ENCODE measurements around the gene PDE4D. TPM values are rescaled to one million over a fixed set of nuclear protein-coding genes. Genes with fewer than 3 reads are reported as not detected.
A peak's percentile ranks its signal among the peaks of the same experiment; 100 is the strongest.
"Not testable (repeated sequence)": the region's sequence is repeated elsewhere in the genome, so short reads cannot be mapped to it uniquely, and the experiment has no call there.

The PDE4D gene
- total and polyA plus RNA-seq, 9 donors = 21.1 to 65.9 (median 33.0) TPM

DNA sequence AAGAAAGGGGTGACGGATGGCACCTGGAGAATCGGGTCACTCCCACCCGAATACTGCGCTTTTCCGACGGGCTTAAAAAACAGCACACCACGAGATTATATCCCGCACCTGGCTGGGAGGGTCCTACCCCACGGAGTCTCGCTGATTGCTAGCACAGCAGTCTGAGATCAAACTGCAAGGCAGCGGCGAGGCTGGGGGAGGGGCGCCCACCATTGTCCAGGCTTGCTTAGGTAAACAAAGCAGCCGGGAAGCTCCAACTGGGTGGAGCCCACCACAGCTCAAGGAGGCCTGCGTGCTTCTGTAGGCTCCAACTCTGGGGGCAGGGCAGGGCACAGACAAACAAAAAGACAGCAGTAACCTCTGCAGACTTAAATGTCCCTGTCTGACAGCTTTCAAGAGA lies 498.6 kb downstream of the PDE4D start:
- not testable (repeated sequence) for H3K27ac ChIP-seq (ENCODE audit: low read length); H3K9me3 ChIP-seq (replicated peaks; ENCODE audit: control insufficient read depth, low read depth, low read length); DNase-seq; H3K4me3 ChIP-seq (ENCODE audit: low read length); H3K36me3 ChIP-seq (ENCODE audit: control insufficient read depth, insufficient read depth, low read length); H3K4me1 ChIP-seq (ENCODE audit: control insufficient read depth, insufficient read depth, low read length); H3K27me3 ChIP-seq (ENCODE audit: control insufficient read depth, insufficient read depth, low read length)
- 83% methylated on average over 2 of the region's 15 CpGs for WGBS (ENCODE audit: insufficient coverage)

DNA sequence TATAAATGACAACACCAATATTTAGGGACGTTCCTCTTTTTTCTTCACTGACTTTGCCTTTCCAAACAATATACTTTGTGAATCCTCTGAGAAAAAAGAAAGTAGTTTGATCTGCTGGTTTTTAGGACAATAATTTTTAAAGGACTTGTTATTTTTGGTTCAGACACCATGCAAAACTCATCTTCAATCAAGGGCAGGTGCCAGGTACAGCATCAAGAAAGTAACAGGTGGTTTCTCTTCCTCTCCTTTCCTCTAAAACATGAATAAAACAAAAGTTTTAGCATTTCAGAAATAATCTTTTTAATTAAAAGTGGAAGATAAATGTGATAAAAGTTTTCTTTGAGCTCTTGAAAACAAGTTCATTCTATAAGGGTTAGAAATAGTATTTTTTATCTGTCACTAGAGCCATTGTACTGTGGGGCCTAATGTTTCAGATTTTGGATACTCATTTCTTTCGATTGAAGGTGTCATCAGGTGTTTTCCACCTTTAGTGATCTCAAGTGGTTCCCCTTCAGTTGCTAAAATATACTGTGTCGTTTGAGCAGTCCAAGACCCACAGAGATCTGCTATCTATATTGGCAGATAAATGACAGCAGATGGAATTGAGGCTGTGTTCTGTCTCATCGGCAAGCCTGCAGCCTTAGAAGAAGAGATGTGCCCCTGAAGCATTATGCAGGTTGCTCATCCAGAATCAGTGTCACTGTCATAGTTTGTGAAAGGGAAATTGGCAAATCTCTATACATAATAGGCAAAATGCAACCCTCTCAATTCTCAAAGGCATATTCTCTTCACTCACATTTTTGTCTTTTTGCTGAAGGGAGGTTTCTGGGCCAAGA lies 499.7 kb downstream of the PDE4D start:
- H3K4me3 ChIP-seq (ENCODE audit: low read length) = no peak overlapping the region
- no peaks in the 10 kb centered on the region for H3K27me3 ChIP-seq (ENCODE audit: control insufficient read depth, insufficient read depth, low read length)
- no peaks in the 10 kb centered on the region for H3K36me3 ChIP-seq (ENCODE audit: control insufficient read depth, insufficient read depth, low read length)
- no peaks in the 10 kb centered on the region for H3K4me1 ChIP-seq (ENCODE audit: control insufficient read depth, insufficient read depth, low read length)
- 75% methylated on average over 2 of the region's 4 CpGs for WGBS (ENCODE audit: insufficient coverage)
- H3K9me3 ChIP-seq (replicated peaks; ENCODE audit: control insufficient read depth, low read depth, low read length) = no peaks in the 10 kb centered on the region
- no peak for DNase-seq
- no peak overlapping the region for H3K27ac ChIP-seq (ENCODE audit: low read length)

DNA sequence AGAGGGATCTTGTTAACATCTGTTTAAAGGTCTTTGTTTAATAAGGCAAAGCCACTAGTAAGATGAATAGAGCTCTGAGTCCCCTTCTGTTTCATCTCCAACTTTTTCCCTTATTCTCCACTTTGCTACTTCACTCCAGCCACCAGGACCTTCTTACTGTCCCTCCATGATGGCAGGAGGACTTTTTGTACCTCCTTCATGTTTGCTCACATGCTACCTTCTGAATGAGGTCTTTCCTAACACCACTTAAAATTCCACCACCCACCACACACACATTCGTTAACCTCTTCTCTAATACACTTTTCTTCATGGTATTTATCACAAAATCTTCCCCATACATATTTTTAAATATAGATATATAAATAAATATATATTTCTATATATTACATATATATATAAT lies 501.9 kb downstream of the PDE4D start:
- Histone ChIP-seq H3K9me3 (replicated peaks; ENCODE audit: control insufficient read depth, low read depth, low read length) (no peaks in the 10 kb centered on the region), H3K4me1 (ENCODE audit: control insufficient read depth, insufficient read depth, low read length) (no peaks in the 10 kb centered on the region), H3K4me3 (ENCODE audit: low read length) (no peak overlapping the region), H3K27me3 (ENCODE audit: control insufficient read depth, insufficient read depth, low read length) (no peaks in the 10 kb centered on the region), H3K36me3 (ENCODE audit: control insufficient read depth, insufficient read depth, low read length) (no peaks in the 10 kb centered on the region), H3K27ac (ENCODE audit: low read length) (no peak overlapping the region)
- no peak for DNase-seq
- no CpG with 5 or more reads among the region's 1 CpG for whole genome bisulfite sequencing (ENCODE audit: insufficient coverage)

DNA sequence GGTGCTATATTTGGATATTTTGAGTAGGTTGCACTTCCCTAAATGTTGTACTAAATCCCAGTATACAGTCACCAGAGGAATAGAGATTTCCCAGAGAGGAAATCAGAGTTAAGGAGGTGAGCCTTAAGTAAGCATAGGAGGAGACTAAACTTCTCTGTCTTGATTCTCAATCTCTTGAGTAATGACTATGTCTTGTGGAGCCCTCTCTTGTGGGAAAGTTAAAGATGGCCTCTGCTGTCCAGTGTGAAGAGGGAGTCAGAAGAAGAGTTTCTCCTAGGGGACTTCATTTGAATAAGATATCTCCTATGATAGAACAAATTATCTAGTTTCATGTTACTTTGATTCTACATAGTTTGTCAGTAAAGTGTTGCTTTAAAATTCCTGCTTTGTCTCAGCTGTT lies 502.5 kb downstream of the PDE4D start:
- H3K9me3 ChIP-seq (replicated peaks; ENCODE audit: control insufficient read depth, low read depth, low read length) = no peaks in the 10 kb centered on the region
- no peaks in the 10 kb centered on the region for H3K4me1 ChIP-seq (ENCODE audit: control insufficient read depth, insufficient read depth, low read length)
- no peak for DNase-seq
- H3K36me3 ChIP-seq (ENCODE audit: control insufficient read depth, insufficient read depth, low read length) = no peaks in the 10 kb centered on the region
- no peaks in the 10 kb centered on the region for H3K27me3 ChIP-seq (ENCODE audit: control insufficient read depth, insufficient read depth, low read length)
- no peak overlapping the region for H3K27ac ChIP-seq (ENCODE audit: low read length)
- no peak overlapping the region for H3K4me3 ChIP-seq (ENCODE audit: low read length)

DNA sequence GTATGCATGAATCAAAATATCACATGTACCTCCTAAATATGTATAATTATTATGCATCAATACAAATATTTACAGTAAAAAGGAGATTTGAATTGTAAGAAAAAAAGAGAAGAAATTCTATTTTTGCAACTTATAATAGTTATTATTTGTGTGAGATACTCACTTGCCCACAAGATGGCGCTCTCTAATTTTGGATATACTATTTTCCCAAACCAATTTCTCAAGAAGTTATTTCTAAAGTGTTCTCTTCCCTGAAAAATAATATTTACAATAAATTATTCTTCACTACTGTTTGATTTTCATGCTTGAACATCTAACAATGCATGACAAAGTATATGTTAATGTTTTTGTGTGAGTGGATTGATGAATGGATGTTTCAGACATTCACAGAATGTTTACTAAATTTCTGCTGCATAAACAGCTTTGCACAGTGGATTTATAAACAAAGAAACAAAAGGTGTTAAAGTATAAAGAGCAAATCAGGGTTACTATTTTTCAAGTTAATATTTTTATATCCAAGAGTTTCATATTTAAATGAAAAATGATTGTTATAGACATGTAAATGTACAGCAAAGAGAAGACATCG lies 503.4 kb downstream of the PDE4D start:
- WGBS (ENCODE audit: insufficient coverage) = no CpG with 5 or more reads among the region's 2 CpGs
- H3K27ac ChIP-seq (ENCODE audit: low read length) = no peak overlapping the region
- no peaks in the 10 kb centered on the region for H3K27me3 ChIP-seq (ENCODE audit: control insufficient read depth, insufficient read depth, low read length)
- no peaks in the 10 kb centered on the region for H3K4me1 ChIP-seq (ENCODE audit: control insufficient read depth, insufficient read depth, low read length)
- no peaks in the 10 kb centered on the region for H3K9me3 ChIP-seq (replicated peaks; ENCODE audit: control insufficient read depth, low read depth, low read length)
- no peak overlapping the region for H3K4me3 ChIP-seq (ENCODE audit: low read length)
- H3K36me3 ChIP-seq (ENCODE audit: control insufficient read depth, insufficient read depth, low read length) = no peaks in the 10 kb centered on the region
- peak; percentile 62 for DNase-seq

DNA sequence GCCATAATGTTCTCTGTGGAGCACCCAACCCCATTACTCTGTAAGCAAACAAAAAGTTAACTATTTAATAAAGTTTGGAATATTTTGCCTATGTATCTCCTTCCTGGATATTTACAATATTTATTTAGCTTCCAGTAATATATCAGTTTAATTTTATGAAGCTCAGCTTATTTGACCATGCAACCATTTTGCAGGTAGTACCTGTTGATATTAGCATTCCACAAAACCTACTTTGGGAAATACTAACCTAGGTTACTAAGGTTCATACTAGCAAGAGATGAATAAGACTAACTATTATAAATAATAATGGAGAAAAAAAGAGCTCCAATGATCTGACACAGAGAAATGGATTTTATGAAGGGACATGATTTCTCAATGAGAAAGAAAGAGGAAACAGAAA lies 506.4 kb downstream of the PDE4D start:
- Histone ChIP-seq H3K4me1 (ENCODE audit: control insufficient read depth, insufficient read depth, low read length) (no peaks in the 10 kb centered on the region), H3K27me3 (ENCODE audit: control insufficient read depth, insufficient read depth, low read length) (no peaks in the 10 kb centered on the region), H3K36me3 (ENCODE audit: control insufficient read depth, insufficient read depth, low read length) (no peaks in the 10 kb centered on the region), H3K27ac (ENCODE audit: low read length) (no peak overlapping the region), H3K4me3 (ENCODE audit: low read length) (no peak overlapping the region), H3K9me3 (replicated peaks; ENCODE audit: control insufficient read depth, low read depth, low read length) (no peaks in the 10 kb centered on the region)
- DNase-seq = no peak

DNA sequence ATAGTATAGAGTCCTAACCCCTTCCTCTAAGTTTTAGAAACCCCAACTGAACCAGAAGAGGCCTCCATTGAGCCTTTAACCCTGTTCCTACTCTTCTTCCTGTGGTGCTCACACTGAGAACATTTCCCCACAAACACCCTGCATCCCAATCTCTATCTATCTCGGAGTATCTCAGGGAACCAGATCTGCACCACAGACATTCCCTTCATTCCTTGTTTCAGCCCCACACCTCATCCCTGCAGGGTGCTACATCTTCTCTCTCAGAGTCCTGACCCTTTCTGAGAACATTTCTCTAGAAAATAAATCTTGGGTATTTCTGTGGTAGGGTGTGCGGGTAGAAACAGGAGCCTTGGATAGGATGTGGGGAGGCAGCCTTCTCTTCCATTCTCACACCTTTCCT lies 507.8 kb downstream of the PDE4D start:
- H3K9me3 ChIP-seq (replicated peaks; ENCODE audit: control insufficient read depth, low read depth, low read length) = no peaks in the 10 kb centered on the region
- no peaks in the 10 kb centered on the region for H3K4me1 ChIP-seq (ENCODE audit: control insufficient read depth, insufficient read depth, low read length)
- no peak for DNase-seq
- no peaks in the 10 kb centered on the region for H3K36me3 ChIP-seq (ENCODE audit: control insufficient read depth, insufficient read depth, low read length)
- 90% methylated on average over 1 of the region's 2 CpGs for WGBS (ENCODE audit: insufficient coverage)
- no peak overlapping the region for H3K4me3 ChIP-seq (ENCODE audit: low read length)
- no peak overlapping the region for H3K27ac ChIP-seq (ENCODE audit: low read length)
- H3K27me3 ChIP-seq (ENCODE audit: control insufficient read depth, insufficient read depth, low read length) = no peaks in the 10 kb centered on the region

DNA sequence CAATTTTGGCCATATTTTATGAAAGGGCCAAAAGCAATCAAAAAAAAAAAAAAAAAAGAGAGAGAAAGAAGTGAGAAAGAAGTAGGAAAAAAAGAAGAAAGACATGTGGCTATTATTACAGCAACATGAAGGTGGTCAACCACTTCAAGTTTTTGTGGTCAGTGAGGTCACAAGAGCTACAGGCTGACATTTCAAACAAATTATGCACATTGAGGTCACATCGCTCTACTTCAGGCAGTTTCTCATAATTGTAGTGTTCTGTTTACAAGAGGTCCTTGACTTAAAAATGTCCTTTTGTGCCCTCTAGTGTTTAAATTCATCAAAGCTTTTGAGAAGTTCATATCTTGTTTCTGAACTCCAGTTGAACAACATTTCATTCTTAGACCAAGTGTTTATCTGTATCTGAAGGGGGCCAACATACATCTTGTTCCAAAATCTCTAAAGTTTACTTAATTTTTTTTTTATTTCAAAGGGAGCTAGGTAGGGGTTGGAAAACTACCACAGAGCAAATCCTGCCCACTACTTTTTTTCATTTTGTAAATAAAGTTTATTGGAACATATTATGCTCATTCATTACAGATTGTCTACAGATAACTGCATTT lies 513.1 kb downstream of the PDE4D start:
- no peaks in the 10 kb centered on the region for H3K36me3 ChIP-seq (ENCODE audit: control insufficient read depth, insufficient read depth, low read length)
- H3K9me3 ChIP-seq (replicated peaks; ENCODE audit: control insufficient read depth, low read depth, low read length) = no peaks in the 10 kb centered on the region
- no peak overlapping the region for H3K4me3 ChIP-seq (ENCODE audit: low read length)
- no peak overlapping the region for H3K27ac ChIP-seq (ENCODE audit: low read length)
- no peaks in the 10 kb centered on the region for H3K4me1 ChIP-seq (ENCODE audit: control insufficient read depth, insufficient read depth, low read length)
- WGBS (ENCODE audit: insufficient coverage) = no CpG with 5 or more reads among the region's 1 CpG
- H3K27me3 ChIP-seq (ENCODE audit: control insufficient read depth, insufficient read depth, low read length) = no peaks in the 10 kb centered on the region
- peak; percentile 84 for DNase-seq

DNA sequence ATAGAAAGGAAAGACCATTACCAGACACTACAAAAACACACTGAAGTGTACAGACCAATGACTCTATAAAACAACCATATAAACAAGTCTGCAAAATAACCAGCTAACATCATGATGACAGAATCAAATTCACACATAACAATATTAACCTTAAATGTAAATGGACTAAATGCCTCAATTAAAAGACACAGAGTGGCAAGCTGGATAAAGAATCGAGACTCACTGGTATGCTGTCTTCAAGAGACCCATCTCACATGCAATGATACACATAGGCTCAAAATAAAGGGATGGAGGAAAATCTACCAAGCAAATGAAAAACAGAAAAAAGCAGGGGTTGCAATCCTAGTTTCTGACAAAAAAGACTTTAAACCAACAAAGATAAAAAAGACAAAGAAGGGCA lies 519.5 kb downstream of the PDE4D start:
- not testable (repeated sequence) for H3K27me3 ChIP-seq (ENCODE audit: control insufficient read depth, insufficient read depth, low read length); H3K4me1 ChIP-seq (ENCODE audit: control insufficient read depth, insufficient read depth, low read length); H3K4me3 ChIP-seq (ENCODE audit: low read length); H3K27ac ChIP-seq (ENCODE audit: low read length); H3K9me3 ChIP-seq (replicated peaks; ENCODE audit: control insufficient read depth, low read depth, low read length); DNase-seq; H3K36me3 ChIP-seq (ENCODE audit: control insufficient read depth, insufficient read depth, low read length)
- WGBS (ENCODE audit: insufficient coverage) = no CpG with 5 or more reads among the region's 1 CpG

DNA sequence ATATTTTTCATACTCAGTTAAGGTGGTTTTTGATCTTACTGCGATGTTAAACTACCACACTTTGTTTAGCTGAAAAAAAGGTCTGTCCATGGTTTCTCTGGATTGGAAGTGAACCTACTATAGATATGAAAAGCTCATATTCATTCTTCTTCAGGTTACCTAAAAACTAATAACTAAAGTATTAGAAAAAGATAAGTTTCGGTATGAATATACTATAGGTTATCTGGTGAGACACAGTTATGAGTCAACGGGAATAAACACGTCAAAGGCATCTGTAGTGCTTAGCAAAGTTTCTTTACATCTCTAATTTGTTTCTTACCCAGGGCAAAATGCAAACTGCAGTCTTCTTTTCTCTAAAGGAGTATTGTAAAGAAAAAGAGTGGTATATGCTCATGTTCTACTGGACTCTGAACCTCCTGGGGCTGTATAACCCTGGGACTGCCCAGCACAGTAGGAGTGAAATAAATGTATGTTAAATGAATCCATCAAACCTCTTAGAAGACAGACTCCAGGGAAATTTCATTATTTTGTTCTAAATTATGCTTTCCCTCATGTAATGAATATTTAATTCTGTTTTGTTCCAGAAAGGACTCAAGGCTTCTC lies 521.9 kb downstream of the PDE4D start:
- Histone ChIP-seq H3K9me3 (replicated peaks; ENCODE audit: control insufficient read depth, low read depth, low read length) (peaks cover 7% of the 10 kb centered on the region), H3K36me3 (ENCODE audit: control insufficient read depth, insufficient read depth, low read length) (no peaks in the 10 kb centered on the region), H3K4me3 (ENCODE audit: low read length) (no peak overlapping the region), H3K27me3 (ENCODE audit: control insufficient read depth, insufficient read depth, low read length) (no peaks in the 10 kb centered on the region), H3K4me1 (ENCODE audit: control insufficient read depth, insufficient read depth, low read length) (no peaks in the 10 kb centered on the region), H3K27ac (ENCODE audit: low read length) (no peak overlapping the region)
- no CpG with 5 or more reads among the region's 4 CpGs for WGBS (ENCODE audit: insufficient coverage)
- DNase-seq = no peak
